DMS53 treated with DMSO at 0.1 percent for 48 hours (cell line): ENCODE results near the gene FMOD.

Experiments
- DNase-seq: peaks from one replicate; lab custom pipeline; 2025; ENCODE audit not compliant: unreplicated experiment; lab: John Stamatoyannopoulos, UW

FMOD gene

GRCh38 chr1:203361945-203362719 lies 11.2 kb upstream of the FMOD start:
- no peak for DNase-seq

DNA sequence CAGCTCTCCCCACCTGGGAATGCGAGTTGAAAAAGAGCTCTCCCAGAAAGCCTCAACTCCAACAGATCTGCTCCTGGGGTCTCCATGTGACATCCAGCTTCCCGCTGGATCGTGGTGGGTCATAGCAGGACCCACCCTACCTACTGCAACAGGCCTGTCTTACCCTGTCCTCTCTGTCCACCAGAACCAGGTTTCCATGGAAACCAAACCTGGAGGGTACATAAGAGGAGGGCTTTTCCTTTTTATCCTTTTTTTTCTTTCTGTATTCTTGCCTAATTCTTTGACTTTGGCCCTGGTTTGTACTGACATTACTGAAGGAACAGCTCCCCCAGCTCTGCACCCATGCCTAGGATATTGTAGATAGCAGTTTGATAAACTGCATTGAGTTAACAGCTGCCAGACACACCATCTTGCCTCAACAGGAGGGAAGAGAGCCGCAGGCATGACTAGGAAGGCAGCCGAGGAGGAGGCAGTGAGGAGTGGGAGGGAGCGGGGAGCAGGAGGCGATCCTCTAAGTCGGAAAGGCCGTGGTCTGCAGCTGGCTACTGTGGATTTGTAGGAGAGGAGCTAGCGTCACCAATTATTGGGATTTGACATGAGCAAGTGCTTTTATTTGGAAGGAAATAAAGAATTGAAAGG lies 9.7 kb upstream of the FMOD start:
- no peak for DNase-seq

- no peak for DNase-seq
Observed at GRCh38 chr1:203359010-203359571, 8.2 kb upstream of the FMOD start.

- no peak for DNase-seq
Observed at GRCh38 chr1:203354246-203354645, 3.3 kb upstream of the FMOD start.

GRCh38 chr1:203353486-203353885 lies 2.6 kb upstream of the FMOD start:
- no peak for DNase-seq

DNA sequence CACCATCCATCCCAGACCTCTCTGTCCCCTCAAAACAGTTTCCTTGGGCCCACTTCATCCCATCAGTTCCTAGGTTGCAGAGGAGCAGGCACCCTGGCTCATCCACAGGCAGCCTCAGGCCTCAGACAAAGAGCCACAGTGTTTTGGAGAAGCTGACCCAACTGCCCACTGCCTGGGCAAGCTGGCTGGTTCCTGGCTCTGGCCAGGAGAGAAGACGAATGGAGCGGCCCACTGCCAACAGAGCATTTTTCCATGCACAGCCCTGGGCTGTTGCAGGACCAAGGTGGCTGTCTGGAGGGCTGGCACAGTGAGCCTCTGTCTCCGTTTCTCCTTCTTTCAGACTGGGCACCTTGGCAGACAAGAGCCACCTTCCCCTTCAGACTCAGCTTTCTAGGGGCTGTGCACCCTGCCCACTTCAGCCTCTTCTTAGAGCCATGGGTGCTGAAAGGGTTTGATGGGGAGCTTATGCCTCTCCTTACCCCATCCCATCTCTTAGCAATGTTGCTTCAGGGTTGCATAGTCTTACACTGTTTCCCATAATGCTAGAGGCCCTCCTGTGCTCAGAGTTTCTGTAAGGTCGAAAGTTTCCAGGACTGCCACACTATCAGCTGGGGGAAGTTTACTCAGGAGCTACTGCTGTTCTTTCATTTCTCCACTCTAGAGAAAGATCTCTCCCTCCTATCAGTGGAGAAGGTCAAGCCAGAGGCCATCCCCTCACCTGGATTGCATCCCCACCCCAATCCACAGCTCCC lies 973 bp downstream of the FMOD start:
- DNase-seq = no peak

- DNase-seq = no peak
Observed at GRCh38 chr1:203349166-203349565, 1.8 kb downstream of the FMOD start.

DNA sequence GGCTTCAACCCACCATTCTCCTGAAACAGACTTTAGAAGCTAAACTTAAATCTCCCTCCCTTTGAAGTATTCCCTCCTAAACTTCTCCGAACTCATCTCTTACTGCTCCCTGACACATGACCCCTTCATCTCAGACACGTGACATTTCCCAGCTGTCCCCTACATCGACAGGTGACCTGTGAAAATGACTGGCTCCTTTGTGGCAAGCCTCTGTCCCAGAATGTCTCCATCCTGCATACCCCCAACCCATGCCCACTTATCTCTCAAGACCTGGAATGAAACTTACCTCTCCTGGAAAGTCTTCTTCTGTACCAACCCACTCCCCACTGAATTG lies 4.2 kb downstream of the FMOD start:
- no peak for DNase-seq

GRCh38 chr1:203346060-203346768 lies 4.7 kb downstream of the FMOD start:
- DNase-seq = peak; percentile 10

GRCh38 chr1:203343956-203344754 lies 6.8 kb downstream of the FMOD start:
- DNase-seq = no peak

- DNase-seq = peak; percentile 53
Observed at GRCh38 chr1:203342192-203342940, 8.6 kb downstream of the FMOD start.

GRCh38 chr1:203340112-203340790 lies 10.7 kb downstream of the FMOD start:
- DNase-seq = peak; percentile 91

- peak; percentile 66 for DNase-seq
Observed at GRCh38 chr1:203338335-203339036, 12.4 kb downstream of the FMOD start.

GRCh38 chr1:203336097-203336496 lies 14.8 kb downstream of the FMOD start:
- DNase-seq = no peak

- DNase-seq = no peak
Observed at GRCh38 chr1:203335503-203335902, 15.4 kb downstream of the FMOD start.

GRCh38 chr1:203331224-203331623 lies 19.7 kb downstream of the FMOD start:
- no peak for DNase-seq

DNA sequence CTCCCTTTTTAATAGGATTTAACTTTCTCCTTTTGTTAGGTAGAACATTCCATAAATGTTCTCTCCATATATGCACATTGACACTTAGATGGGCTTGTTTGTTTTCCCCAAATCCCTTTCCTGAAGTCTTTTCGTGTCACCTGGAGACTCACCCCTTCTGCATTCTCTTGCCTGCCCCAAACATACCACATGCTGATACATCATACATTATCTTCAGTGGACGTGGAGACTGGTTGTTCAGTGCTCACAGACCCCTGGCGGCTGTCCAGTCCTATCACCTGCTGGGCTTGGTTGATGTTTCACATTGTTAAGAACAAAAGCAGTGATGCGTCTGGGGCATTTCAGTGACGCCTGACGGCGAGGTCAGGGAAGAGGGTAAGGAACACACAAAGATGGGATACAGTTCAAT lies 22.2 kb downstream of the FMOD start:
- peak; percentile 93 for DNase-seq

DNA sequence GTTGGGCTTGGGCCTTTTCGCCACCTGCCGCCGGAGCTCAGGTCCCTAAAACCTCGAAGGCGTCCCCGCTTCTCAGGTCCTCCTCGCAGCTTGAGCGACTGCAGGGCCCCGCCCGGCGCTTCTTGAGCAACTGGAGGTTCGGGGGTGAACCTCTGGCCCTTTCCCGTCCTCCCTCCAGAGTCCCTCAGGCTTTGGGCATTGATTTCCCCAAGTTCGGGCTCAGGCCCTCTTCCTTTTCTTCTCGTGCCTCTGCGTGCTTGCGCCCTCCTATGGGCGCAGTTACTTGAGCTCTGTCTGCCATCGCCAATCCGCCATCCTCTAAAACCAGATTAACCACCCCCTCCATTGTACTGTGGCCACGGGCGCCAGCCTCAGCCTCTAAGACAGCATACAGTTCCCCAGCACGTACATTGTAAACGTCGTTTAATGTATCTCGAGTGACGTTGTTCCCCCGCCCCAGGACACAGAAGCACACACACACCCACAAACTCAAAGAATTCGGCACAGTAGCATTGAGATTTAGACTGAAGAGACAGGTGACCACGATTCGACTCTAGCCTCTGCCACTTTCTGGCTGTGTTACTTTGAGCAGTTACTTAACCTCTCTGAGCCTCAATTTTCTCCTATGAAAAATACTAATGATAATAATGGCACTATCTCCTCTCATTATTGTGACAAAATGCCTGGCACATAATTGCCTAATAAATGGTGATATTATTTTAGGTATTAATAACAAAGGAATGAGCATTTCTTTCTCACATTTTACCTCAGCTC lies 23.1 kb downstream of the FMOD start:
- DNase-seq = peak; percentile 86
